Measurements from ENCODE around the gene FOXP2.

The FOXP2 gene

DNA sequence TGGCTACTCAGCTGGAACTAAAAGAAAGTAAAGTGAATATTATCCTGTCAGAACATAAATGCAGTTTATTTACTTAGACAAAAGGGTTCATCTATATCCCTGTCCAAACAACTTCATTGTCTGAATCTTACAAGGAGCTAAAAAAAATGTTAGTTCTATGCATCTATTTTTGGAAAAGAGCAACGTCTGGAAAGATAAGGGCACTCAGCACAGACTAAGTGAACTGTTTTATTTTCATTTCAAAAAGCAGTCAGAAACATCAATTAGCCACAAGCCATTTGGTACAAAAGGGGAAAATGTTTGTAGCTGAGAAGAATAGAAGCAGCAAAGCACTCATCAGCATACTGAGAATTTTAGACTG is 245.5 kb downstream of the FOXP2 start:
- DNase-seq (ENCODE audit: low read depth) = no peak
- TF ChIP-seq, protein P1, sequence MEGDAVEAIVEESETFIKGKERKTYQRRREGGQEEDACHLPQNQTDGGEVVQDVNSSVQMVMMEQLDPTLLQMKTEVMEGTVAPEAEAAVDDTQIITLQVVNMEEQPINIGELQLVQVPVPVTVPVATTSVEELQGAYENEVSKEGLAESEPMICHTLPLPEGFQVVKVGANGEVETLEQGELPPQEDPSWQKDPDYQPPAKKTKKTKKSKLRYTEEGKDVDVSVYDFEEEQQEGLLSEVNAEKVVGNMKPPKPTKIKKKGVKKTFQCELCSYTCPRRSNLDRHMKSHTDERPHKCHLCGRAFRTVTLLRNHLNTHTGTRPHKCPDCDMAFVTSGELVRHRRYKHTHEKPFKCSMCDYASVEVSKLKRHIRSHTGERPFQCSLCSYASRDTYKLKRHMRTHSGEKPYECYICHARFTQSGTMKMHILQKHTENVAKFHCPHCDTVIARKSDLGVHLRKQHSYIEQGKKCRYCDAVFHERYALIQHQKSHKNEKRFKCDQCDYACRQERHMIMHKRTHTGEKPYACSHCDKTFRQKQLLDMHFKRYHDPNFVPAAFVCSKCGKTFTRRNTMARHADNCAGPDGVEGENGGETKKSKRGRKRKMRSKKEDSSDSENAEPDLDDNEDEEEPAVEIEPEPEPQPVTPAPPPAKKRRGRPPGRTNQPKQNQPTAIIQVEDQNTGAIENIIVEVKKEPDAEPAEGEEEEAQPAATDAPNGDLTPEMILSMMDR (IDR thresholded peaks at IDR 0.05; ENCODE audit: insufficient read depth, low read depth, low read length, missing control alignments) = no peak
- H3K4me3 ChIP-seq (ENCODE audit: low read length) = no peak overlapping the region

DNA sequence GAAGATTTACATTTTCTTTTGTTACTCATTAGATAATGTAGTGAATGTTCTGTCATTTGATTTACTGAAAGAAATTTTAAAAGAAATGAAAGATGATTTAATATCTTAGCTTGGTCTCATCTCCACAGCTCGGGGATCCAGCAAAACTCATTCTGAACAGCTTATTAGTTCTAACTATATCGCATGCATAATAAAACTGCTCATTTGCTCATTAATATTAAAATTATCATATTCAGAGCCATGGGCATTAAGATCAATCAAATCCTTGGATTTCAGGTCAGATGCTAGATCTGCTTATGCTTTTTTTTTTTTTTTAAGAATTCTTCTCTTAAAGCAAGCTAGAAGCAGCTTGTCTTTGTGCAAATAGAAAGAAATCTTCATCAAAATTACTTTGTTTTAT is 246.1 kb downstream of the FOXP2 start:
- TF ChIP-seq, protein P1 (IDR thresholded peaks at IDR 0.05; ENCODE audit: insufficient read depth, low read depth, low read length, missing control alignments) = no peak
- no peak overlapping the region for H3K4me3 ChIP-seq (ENCODE audit: low read length)
- DNase-seq (ENCODE audit: low read depth) = no peak

- H3K4me3 ChIP-seq (ENCODE audit: low read length) = no peak overlapping the region
- DNase-seq (ENCODE audit: low read depth) = no peak
- TF ChIP-seq, protein P1 (IDR thresholded peaks at IDR 0.05; ENCODE audit: insufficient read depth, low read depth, low read length, missing control alignments) = no peak
Measured at GRCh38 chr7:114662002-114662677, 247.5 kb downstream of the FOXP2 start.

GRCh38 chr7:114663502-114663901 is 248.9 kb downstream of the FOXP2 start:
- peak; percentile 43 for DNase-seq (ENCODE audit: low read depth)
- TF ChIP-seq, protein P1 (IDR thresholded peaks at IDR 0.05; ENCODE audit: insufficient read depth, low read depth, low read length, missing control alignments) = peak; percentile 46
- H3K4me3 ChIP-seq (ENCODE audit: low read length) = no peak overlapping the region

DNA sequence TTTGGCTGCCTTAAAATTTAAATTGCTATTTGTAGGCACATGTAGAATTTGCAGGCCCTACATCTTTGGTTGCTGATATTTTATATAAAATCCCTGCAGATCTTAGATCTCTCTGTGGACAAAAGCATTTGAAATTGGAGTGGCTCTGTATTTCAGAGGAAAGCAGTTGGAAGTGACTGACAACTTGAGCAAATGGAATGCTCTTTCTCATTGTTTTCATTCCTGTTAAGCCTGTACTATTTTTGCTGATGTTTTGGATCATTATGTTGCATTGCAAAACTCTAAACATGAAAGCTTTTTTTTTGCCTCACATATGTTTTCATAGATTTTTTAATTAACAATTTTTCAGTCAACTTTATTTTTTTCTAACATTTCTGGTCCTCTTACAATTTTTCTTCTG is 256.1 kb downstream of the FOXP2 start:
- DNase-seq (ENCODE audit: low read depth) = no peak
- H3K4me3 ChIP-seq (ENCODE audit: low read length) = no peak overlapping the region
- TF ChIP-seq, protein P1 (IDR thresholded peaks at IDR 0.05; ENCODE audit: insufficient read depth, low read depth, low read length, missing control alignments) = no peak

DNA sequence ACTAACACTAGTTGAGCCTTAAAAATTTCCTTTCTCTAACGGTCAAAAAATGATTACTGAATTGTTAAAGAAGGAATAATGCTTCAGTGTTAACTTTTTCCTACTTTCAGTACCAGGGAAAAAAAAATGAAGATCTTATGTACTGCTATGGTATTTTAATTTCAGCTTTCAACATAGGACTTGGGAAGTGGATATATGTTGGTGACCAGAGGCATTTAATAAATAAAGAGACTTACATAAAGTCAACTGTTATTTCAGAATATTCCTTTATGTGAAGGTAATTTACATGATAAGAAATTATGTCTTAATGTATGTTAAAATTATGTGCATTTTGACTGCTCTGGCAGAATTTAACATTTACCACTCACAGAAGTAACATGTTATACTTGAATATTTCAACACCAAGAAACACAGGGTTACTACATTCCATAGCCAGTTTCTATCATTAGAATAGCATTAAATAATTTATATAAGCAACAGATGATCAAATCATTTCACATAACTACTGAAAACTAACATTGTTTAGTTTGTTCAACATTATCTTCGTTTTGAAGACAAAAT is 257.0 kb downstream of the FOXP2 start:
- no peak for DNase-seq (ENCODE audit: low read depth)
- TF ChIP-seq, protein P1 (IDR thresholded peaks at IDR 0.05; ENCODE audit: insufficient read depth, low read depth, low read length, missing control alignments) = no peak
- H3K4me3 ChIP-seq (ENCODE audit: low read length) = no peak overlapping the region

DNA sequence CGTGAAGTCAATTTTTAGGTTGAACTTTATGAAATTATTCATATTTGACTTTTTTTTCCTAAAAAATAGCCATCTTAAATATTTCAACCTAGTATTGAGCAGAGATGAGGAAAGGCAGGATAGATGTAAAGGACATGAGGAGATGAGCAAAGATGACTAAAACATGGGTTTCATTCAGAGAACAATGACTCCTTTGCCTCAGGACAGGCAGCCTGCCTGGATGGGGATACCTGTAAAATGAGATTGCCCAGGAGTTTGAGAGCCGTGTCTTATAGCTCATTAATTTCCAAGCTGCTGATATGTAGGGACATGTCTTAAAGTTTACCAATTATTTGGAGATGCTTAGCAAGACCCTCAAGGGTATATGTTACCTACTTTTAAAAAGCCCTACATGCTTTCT is 263.5 kb downstream of the FOXP2 start:
- TF ChIP-seq, protein P1 (IDR thresholded peaks at IDR 0.05; ENCODE audit: insufficient read depth, low read depth, low read length, missing control alignments) = no peak
- H3K4me3 ChIP-seq (ENCODE audit: low read length) = no peak overlapping the region
- DNase-seq (ENCODE audit: low read depth) = peak; percentile 52
